GM19240 (cell line): ENCODE data around the gene OR5AU1.
A peak's percentile ranks its signal among the peaks of the same experiment; 100 is the strongest.

ENCODE experiments used
- DNase-seq: peaks from one replicate; pipeline ENCODE4 v3.0.0; 2011; ENCODE audit warnings: low spot score; ENCODE audit not compliant: insufficient read length

The OR5AU1 gene

GRCh38 chr14:21107283-21107800, 48.5 kb downstream of the OR5AU1 start:
- no peak for DNase-seq

GRCh38 chr14:21106498-21107282, 49.2 kb downstream of the OR5AU1 start:
- peak; percentile 32 for DNase-seq

- no peak for DNase-seq
Measured at GRCh38 chr14:21106176-21106497, 49.7 kb downstream of the OR5AU1 start.

- no peak for DNase-seq
Measured at GRCh38 chr14:21105095-21105494, 50.8 kb downstream of the OR5AU1 start.
